ENCODE data around the gene DUS1L. TPM values are rescaled to one million over a fixed set of nuclear protein-coding genes. Genes with fewer than 3 reads are reported as not detected.
A peak's percentile ranks its signal among the peaks of the same experiment; 100 is the strongest.

The DUS1L gene
- total RNA-seq, 4 donors from 2014 or later, result 73.6 to 207 (median 122) TPM

- peaks cover 0 to 3% (median 0%) of the 10 kb centered on the region in 3 donors for H3K36me3 ChIP-seq
- no peaks in the 10 kb centered on the region for H3K9me3 ChIP-seq
- no peak for TF ChIP-seq CTCF (IDR thresholded peaks at IDR 0.05)
- TF ChIP-seq POLR2A (IDR thresholded peaks at IDR 0.05), result no peak
- H3K27ac ChIP-seq, result no peak overlapping the region
- no peak for DNase-seq
- H3K4me1 ChIP-seq, result no peaks in the 10 kb centered on the region
- H3K4me3 ChIP-seq, result no peak overlapping the region
- no peaks in the 10 kb centered on the region for H3K27me3 ChIP-seq
These were observed 7.8 kb upstream of the DUS1L start for GRCh38 chr17:82073446-82073845.

- no peak overlapping the region for H3K4me3 ChIP-seq
- no peaks in the 10 kb centered on the region for H3K36me3 ChIP-seq
- no peaks in the 10 kb centered on the region for H3K27me3 ChIP-seq
- H3K27ac ChIP-seq, result peak overlapping the region in 1 of 4 donors; percentile 48
- TF ChIP-seq CTCF (IDR thresholded peaks at IDR 0.05) (no peak), POLR2A (IDR thresholded peaks at IDR 0.05) (no peak)
- DNase-seq, result no peak
- H3K4me1 ChIP-seq, result no peaks in the 10 kb centered on the region
- H3K9me3 ChIP-seq, result no peaks in the 10 kb centered on the region
These were observed 7.2 kb upstream of the DUS1L start for GRCh38 chr17:82072827-82073226.

GRCh38 chr17:82070611-82071010 is 5.0 kb upstream of the DUS1L start:
- no peak for DNase-seq
- TF ChIP-seq POLR2A (IDR thresholded peaks at IDR 0.05), result no peak
- TF ChIP-seq CTCF (IDR thresholded peaks at IDR 0.05), result no peak
- peaks cover 0 to 6% (median 2%) of the 10 kb centered on the region in 4 donors for H3K4me1 ChIP-seq

GRCh38 chr17:82065193-82065637 is 389 bp downstream of the DUS1L start:
- no peaks in the 10 kb centered on the region for H3K9me3 ChIP-seq
- H3K4me1 ChIP-seq, result peaks cover 0 to 26% (median 15%) of the 10 kb centered on the region in 4 donors
- peak overlapping the region; percentile 79 to 100 (median 92) for H3K4me3 ChIP-seq
- DNase-seq, result peak in 1 of 3 donors; percentile 20
- H3K27ac ChIP-seq, result peak overlapping the region; percentile 81 to 90 (median 85)
- TF ChIP-seq POLR2A (IDR thresholded peaks at IDR 0.05) (no peak), CTCF (IDR thresholded peaks at IDR 0.05) (no peak)
- H3K36me3 ChIP-seq, result peaks cover 0 to 38% (median 0%) of the 10 kb centered on the region in 3 donors
- H3K27me3 ChIP-seq, result no peaks in the 10 kb centered on the region

More at GRCh38 chr17:82070611-82071010, 5.0 kb upstream of the DUS1L start:
- H3K27ac ChIP-seq, result no peak overlapping the region
- H3K9me3 ChIP-seq, result no peaks in the 10 kb centered on the region
- H3K4me3 ChIP-seq, result no peak overlapping the region
- no peaks in the 10 kb centered on the region for H3K36me3 ChIP-seq
- H3K27me3 ChIP-seq, result no peaks in the 10 kb centered on the region

- Histone ChIP-seq H3K4me1 (peaks cover 0 to 26% (median 15%) of the 10 kb centered on the region in 4 donors), H3K27me3 (no peaks in the 10 kb centered on the region), H3K27ac (peak overlapping the region; percentile 81 to 90 (median 85)), H3K9me3 (no peaks in the 10 kb centered on the region), H3K36me3 (peaks cover 0 to 44% (median 0%) of the 10 kb centered on the region in 3 donors), H3K4me3 (peak overlapping the region; percentile 79 to 100 (median 92))
- no peak for TF ChIP-seq CTCF (IDR thresholded peaks at IDR 0.05)
- no peak for TF ChIP-seq POLR2A (IDR thresholded peaks at IDR 0.05)
- DNase-seq, result peak; percentile 22 to 68 (median 60)
These were observed 991 bp downstream of the DUS1L start for GRCh38 chr17:82064433-82065192.
